Effector CD8-positive, alpha-beta T cell (primary cell): Measurements from ENCODE around the gene PLA2G2C.

ENCODE experiments used
- DNase-seq: peaks from one replicate; lab custom pipeline; 2025; lab: John Stamatoyannopoulos, UW

PLA2G2C gene

GRCh38 chr1:20183616-20184271 lies 2.6 kb downstream of the PLA2G2C start:
- DNase-seq = no peak

- DNase-seq = no peak
Observed at GRCh38 chr1:20183035-20183434, 3.3 kb downstream of the PLA2G2C start.

DNA sequence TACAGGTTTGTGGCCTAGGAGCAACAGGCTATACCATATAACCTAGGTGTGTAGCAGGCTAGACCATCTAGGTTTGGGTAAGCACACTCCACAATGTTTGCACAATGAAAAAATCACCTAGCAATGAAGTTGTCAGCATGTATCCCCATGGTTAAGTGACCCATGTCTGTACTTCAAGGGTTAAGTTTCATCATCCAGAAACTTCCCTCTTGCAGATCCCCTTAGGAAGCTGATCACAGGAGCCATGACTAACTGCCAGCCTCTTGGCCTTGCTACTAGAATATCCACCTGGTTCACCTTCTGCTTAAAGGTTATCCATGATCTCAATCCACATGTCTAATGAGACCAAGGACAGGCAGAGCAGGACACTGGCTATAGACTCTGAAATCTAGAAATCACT lies 3.9 kb downstream of the PLA2G2C start:
- no peak for DNase-seq

GRCh38 chr1:20180844-20181207 lies 5.5 kb downstream of the PLA2G2C start:
- no peak for DNase-seq

DNA sequence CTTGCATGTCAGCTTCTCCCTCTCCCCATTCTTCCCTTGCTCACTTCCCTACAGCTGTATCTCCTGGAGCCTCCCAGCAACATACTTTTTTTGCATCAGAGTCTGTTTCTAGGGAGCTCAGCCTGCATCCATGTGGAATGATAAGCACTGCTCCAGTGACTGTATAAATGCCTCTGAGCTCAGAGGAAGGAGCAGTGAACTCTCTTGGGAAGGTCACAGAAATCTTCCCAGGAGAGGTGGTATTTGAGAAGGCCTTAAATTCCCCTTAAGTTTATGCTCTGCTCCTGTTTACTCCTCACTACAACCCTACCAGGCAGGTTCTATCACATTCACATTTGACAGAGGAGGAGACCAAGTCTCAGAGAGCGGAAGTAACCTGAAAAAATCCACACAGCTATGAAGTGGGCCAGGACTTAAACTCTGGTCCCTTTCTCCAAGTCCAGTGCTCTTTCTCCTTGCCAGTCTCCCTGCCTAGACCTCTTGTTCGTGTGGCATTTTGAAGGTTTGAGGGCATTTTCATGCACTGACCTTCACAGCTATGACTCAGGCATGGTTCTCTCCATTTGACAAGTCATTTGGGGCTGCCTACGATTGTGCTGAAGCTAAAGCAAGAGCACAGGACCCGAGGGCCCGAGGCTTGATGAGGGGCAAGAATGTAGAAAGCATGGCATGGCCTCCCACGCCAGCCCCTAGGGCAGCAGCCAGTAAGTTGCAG lies 6.0 kb downstream of the PLA2G2C start:
- DNase-seq = no peak

DNA sequence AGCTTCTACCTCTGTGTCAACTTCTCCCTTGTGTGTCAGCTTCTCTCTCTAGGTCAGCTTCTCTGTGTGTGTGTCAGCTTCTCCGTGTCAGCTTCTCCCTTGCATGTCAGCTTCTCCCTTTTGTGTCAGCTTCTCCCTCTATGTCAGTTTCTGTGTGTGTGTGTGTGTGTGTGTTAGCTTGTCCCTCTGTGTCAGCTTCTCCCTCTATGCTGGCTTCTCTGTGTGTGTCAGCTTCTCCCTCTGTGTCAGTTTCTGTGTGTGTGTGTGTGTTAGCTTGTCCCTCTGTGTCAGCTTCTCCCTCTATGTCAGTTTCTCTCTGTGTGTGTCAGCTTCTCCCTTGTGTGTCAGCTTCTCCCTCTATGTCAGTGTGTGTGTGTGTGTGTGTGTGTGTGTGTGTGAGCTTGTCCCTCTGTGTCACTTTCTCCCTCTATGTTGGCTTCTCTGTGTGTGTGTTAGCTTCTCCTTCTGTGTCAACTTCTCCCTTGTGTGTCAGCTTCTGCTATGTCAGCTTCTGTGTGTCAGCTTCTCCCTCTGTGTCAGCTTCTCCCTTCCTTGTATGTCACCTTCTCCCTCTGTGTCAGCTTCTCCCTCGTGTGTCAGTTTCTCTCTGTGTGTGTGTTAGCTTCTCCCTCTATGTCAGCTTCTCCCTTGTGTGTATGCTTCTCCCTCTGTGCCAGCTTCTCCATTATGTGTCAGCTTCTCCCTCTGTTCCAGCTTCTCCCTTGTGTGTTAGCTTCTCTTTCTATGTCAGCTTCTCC lies 6.8 kb downstream of the PLA2G2C start:
- DNase-seq = no peak

DNA sequence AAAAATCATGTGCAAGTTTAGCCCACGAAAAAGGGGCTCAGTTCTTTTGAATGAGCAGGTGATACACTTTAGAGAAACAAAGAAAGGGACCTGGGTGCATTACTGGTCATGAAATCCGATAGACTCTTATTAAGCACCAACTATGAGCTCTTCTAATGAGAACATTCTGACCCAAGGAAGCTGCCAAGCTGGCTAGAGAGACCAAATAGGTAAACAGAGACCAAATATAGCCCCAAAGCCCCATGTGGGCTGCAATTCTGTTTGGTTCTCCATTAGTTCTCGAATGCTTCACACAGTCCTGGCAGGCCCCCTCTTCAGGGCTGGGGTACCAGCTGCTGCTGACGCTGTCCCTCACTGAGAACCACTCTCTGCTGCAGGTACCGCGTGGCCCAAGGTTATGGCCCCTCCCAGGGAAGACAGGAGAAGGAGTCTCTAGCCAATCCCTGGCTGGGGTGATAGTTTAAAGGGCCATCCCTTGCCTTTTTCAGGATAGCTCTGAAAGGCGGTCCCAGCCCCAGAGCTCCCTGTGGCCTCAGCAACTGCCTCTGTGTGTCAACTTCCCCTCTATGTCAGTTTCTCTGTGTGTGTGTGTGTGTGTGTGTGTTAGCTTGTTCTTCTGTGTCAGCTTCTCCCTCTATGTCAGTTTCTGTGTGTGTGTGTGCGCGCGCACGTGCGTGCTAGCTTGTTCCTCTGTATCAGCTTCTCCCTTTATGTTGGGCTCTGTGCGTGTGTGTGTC lies 7.5 kb downstream of the PLA2G2C start:
- no peak for DNase-seq

DNA sequence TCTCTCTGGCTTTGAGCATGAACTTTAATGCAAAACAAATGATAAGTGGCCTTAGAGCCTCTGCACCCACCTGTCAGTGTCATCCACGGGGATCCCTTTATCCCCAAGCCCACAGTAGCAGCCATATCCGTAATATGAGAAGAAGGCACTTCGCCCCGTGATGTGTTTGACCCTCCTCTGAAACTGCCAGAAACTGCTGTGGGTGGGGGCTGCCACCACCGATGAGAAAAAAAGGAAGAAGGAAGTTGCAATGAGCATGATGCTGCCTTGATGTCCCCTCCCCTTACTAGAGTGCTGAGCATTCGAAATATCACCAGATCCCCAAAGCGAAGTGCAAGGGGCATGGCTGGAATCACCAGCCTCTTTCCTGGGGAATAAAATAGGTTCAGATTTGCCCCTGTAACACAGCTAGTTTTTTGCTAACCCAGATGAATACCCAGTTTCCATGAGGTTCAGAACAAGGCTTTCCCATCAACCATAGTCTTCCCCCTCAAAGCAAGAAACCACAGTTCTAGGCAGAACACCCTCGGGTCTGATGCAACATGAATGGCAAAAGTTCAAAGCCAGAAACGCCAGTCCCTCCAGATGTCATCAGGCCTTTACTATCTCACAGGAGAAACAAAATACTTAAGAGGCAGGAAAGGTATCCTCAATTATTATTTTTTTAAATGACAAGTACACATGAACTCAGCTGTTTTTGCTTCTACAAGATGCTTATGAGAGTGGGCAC lies 11.2 kb downstream of the PLA2G2C start:
- DNase-seq = no peak

DNA sequence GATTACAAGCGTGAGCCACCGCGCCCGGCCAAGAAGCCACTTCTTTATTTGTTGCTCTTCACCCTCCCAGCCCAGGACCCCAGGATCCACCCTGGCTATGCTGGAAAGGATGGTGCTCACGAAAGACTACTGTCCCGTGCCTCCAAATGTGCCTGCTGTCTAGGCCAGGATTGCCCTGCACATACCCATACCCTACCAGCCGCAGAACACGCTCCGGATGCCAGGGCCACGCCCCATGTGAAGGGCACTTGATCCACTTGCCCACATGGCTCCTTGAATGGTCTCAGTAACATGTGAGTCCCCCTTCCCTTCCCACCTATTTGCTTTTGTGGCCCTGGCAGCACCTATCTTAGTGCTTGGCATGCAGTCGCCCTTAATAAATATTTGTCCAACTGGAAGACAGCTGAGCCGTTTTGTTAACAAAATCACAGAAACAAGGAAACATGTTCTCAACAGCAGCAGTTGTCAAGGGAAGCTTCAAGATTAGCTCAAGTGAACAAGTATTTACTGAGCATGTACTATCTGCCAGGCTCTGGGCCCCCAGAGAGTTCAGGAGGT lies 14.2 kb downstream of the PLA2G2C start:
- no peak for DNase-seq

GRCh38 chr1:20169932-20170331 lies 16.4 kb downstream of the PLA2G2C start:
- DNase-seq = no peak

DNA sequence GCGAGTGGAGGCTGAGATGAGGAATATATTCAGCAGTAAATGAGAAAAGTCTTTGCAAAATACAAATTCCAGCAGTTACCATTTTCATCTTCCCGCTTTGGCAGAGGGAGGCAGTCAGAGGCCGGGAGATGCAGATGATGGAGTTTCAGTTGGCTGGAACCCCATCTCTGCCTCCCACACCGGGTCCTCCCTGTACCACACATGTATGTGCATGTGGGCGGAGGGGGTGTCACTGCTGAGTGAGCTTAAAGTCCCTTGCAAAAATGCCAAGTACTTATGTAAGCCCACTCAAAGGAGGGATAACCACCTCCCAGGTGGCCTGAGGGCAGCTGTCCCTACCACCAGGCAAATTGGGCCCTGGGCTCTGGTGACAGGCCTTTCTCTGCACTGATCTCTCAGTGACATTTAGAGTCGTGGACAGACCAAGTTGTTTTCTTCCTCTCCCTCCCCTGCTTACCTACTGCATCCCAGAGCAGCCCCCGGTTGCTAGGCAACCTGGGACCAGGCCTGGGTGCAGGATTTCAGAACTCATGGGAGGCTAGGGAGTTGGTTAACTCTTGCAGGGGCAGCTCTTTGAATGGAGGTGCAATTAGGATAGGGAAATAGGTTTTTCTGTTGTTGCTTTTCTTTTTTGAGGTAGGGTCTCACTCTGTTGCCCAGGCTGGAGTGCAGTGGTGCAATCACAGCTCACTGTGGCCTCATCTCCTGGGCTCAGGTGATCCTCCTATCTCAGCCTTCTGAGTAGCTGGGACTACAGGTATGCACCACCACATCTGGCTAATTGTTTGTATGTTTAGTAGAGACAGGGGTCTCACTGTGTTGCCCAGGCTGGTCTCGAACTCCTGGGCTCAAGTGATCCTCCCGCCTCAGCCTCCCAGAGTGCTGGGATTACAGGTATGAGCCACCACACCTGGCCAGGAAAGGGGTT lies 17.5 kb downstream of the PLA2G2C start:
- no peak for DNase-seq

GRCh38 chr1:20167126-20167525 lies 19.2 kb downstream of the PLA2G2C start:
- DNase-seq = no peak

DNA sequence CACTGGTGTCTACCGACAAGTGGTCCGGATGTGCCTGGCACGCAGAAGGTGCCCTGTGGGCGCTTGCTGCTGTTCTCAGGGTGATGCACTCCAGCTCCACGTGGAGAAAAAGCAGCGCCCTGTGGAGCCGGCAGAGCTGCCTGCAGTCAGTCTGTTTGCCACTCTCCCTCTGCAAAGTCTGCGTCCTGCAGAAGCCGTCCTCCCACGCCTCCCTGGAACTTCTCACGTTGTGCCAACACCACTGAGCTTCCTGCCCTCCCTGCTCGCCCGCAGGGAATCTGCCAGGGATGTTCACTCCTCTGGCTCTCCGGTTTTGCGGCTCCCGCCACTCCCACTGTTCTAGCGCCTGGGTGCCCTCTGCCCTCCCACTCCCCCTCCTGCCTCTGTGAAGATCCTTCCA lies 20.3 kb downstream of the PLA2G2C start:
- DNase-seq = no peak

- DNase-seq = no peak
Observed at GRCh38 chr1:20165522-20165951, 20.8 kb downstream of the PLA2G2C start.

DNA sequence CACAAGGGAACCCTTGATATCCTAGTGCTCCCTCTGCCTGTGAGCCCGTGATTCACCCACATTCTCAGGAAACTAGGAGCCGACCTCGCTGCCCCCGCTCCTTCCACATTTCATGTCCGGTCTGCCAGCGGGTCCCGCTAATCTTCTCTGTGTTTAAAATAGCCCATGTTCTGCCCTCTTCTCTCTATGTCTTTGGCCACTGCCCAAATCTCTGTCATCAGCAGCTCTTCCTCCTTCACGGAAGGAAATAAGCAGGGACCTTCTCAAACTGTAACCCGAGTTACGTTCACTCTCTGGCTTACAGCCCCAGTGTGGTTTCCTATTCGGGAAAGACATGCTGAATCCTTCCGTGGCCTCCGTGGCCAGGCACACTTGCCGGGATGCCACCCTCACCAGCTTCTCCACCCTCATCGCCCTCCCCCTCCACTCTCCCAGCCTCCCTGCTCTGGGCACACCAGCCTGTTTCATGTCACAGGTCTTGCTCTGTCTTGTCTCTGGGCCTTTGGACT lies 21.6 kb downstream of the PLA2G2C start:
- no peak for DNase-seq

DNA sequence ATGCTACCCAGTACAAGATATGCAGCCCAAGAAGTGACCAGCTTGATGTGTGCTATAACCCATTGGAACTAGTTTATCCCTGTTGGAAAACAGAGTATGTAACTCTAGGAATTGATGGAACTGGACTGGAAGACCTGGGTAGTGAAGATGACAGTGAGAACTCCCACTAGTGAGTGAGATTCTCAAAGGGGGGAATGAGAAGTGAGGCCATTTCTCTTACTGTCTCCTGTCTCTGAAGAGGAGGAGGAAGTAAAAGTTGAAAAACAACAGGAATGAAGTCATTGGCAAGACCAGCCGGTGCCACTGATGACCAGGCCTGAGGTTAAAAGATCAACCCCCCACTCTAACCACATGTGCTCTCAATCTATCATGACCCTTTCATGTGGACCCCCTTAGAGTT lies 26.3 kb downstream of the PLA2G2C start:
- DNase-seq = no peak

DNA sequence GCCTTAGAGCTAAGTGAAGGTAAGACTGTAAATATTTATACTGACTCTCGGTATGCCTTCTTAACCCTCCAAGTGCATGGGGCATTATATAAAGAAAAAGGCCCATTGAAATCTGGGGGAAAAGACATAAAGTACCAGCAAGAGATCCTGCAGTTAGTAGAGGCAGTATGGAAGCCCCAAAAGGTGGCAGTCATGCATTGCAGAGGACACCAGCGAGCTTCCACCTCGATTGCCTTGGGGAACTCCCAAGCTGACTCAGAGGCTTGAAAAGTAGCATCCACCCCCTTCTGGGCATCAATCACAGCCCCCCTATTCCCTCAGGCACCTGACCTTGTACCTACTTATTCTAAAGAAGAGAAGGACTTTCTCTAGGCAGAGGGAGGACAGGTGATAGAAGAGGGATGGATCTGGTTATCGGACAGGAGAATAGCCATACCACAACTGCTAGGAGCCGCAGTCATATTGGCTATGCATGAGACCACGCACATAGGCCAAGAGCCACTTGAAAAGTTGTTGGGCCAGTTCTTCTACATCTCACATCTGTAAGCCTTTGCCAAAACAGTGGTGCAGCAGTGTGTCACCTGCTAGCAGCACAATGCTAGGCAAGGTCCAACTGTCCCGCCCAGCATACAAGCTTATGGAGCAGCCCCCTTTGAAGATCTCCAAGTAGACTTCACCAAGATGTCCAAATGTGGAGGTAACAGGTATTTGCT lies 27.8 kb downstream of the PLA2G2C start:
- no peak for DNase-seq

DNA sequence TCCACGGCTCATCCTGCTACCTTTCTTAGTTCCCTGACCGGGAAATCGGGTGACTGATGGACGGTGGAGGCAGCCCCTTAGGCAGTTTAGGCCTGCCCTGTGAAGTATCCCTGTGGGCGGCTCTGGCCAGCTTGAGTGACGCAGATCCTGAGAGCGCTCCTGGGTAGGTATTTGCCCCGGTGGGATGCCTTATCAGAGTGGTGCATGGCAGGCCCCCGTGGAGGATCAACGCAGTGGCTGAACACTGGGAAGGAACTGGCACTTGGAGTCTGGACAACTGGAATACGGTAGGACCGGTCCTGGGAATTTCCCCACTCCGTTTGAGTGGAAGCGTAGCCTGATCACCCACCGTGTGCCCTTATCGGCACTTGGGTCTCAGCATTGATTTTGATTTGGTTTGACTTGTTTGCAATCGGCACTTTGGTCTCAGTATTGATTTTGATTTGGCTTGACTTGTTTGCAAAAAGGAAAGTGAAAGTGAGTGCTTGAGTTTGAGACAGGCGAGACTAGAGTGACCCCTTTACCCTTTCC lies 32.0 kb downstream of the PLA2G2C start:
- no peak for DNase-seq

DNA sequence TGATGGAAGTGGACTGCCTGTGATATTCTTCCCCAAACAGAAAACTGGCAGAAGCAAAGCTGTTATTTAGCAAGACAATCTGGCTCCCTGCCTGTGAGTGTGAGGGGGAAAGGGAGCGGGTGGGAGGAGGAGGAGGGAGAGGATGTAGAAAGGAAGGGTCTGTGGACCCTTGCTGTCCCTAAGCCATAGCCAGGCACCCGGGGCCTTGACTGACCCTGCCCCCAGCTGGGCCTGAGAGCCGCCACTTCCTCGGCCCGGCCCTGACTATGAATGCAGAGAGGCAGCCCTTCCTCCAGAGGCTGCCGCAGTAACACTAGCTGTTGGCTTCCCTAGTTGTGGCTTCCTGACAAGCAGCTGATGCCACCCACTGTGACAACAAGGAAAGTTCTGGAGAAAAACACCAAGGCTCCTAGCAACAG lies 33.3 kb downstream of the PLA2G2C start:
- no peak for DNase-seq
